GM21619 (cell line): ENCODE data around the gene ZNF503.

Experiments
- ATAC-seq: cut with Tn5 transposase; IDR thresholded peaks from one replicate; pipeline ENCODE4 v1.9.1; 2021; ENCODE audit not compliant: unreplicated experiment

ZNF503 gene

GRCh38 chr10:75407224-75407712 lies 5.7 kb upstream of the ZNF503 start:
- ATAC-seq, result no peak

DNA sequence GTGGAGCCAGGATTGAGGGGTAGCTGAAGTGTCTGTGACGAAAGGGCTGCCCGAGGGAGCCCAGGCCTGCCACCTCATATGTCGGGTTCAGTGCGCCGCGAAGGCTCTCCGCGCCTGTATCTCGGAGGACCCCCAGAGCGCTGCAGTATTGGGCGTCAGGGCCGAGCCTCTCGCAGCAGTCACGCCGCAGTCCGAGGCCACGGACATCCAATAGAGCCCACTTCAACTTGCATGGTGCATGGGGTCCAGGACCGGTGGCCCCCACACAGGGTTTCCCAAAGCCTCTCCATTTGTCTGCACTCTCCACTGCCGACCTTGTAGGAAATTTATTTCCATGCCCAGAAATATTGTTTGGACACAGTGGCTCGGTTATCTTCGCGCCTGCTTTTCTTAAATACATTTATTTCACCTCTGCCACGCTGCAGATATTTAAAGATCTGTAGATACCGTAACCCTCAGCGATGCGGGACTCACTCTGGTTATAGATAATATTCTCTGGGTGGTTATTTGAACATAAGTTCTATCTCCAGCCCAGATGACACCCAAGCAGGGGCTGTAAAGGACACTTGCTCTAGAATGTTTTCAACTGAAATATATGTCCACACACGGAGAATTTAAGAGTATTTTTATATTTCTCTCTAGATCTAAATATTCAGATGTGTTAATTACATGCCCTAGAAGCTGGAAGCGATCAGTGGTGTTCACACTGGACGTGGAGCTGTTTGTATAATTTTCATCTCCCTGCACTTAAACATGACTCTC lies 5.1 kb upstream of the ZNF503 start:
- no peak for ATAC-seq

DNA sequence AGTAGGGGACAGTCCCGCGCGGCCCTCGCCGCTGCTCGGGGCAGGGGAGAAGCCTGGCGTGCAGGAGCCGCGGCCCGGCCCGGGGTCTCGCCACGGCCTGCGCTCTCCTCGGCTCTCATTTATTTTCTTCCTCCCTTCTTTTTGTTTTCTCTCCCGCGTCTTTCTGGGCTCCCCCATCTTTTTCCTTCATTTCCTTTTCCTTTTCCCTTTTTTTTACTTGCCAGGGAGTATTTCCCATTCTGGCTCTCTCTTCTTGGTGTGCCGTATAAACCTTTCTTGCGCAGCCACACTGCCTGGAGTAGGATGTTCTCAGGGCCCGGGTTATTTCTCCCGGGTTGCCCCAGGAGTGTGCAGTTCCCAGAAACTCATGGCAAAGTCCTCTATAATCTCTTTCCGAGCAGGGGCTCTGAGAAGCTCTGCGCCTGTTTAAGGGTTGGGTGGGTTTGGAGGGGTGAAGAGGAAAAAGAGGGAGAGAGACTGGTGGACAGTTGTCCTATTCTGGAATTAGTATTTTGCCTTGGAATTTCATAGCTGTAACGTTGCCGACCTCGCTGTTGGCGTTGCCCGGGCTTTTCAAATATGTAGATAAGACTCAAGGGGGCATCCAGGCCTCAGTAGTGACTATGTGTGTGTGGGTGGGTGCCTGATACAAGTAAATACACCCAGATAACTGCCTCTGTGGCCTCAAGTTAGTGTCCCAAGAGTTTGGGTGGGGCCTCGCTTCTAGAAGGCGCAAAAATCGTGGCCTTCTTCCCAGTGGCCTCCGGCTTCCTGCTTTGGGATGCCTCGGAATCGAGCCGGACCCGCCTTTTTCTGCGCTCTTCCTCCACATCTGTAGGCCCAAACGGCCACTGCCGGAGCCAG lies 4.3 kb upstream of the ZNF503 start:
- no peak for ATAC-seq

GRCh38 chr10:75404815-75405597 lies 3.4 kb upstream of the ZNF503 start:
- no peak for ATAC-seq

DNA sequence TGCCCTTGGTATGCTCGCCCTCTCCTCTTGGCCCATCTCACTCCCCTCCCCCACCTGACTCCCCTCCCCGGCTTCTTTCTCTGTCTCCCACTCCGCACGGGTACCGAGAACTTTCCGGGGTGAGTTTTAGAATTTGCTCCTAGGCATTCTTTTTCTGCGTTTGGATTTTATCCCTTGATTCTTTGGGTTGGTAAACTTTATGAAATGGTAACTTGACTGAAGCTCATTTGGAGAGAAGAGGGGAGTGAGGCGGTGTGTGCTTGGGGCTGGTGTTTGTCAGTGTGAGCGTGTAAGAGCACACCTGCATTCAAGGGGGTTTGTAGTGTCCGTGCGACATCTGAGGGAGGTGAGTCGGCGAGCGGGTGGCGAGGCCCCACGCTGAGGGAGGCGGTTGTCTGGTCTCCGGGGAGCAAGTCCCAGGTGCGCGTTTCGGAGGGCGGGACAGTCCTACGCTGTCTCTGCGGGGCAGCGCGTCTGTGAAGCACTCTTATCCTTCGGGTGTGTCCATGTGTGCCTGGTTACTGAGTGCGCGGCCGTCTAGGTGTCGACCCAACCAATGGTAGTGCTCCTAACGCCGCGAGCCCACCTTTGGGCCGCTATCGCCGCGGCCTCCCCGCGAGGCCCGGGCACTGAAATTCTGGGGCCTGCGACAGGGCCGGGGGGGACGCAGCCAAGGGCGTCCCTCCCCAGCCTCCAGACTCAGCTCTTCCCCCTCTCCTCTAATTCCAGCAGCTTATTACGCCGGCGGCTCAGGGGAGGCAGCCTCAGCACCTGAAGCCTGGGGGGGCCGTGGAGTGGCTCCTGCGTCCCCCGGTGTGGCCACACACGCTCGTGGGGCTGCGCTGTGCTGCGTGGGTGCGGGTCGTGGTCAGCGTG lies 2.6 kb upstream of the ZNF503 start:
- ATAC-seq, result no peak

GRCh38 chr10:75403144-75403938 lies 1.8 kb upstream of the ZNF503 start:
- ATAC-seq, result no peak

DNA sequence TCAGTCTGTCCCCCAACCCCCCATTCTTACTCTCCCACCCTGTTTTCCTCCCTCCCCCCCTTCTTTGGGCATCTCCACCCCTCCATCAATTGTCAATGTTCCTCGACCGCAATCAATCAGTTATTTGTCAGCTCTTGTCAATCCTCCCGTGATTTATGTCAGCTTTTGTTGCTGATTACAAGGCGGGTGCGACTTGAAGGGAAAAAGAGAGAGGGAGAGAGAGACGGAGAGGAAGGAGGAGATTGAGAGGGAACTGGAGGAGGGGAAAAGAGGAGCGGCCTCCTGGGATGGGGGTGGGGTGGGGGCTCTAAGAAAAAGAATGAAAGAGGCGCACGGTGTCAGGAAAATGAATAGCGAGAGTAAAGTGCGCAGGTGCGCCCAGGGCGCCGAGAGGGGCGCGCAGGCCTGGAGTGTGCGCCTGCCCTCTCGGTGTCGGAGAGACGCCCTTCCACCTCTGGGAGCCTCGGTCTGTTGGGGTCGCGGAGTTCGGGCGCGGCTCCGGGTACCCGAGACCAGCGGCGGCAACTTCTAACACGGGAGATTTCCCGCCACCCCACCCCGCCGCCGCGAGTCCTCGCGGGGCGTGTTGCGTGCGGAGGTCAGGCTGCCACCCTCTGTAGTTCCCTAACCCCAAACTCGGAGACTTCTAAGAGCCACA lies 1.1 kb upstream of the ZNF503 start:
- no peak for ATAC-seq

DNA sequence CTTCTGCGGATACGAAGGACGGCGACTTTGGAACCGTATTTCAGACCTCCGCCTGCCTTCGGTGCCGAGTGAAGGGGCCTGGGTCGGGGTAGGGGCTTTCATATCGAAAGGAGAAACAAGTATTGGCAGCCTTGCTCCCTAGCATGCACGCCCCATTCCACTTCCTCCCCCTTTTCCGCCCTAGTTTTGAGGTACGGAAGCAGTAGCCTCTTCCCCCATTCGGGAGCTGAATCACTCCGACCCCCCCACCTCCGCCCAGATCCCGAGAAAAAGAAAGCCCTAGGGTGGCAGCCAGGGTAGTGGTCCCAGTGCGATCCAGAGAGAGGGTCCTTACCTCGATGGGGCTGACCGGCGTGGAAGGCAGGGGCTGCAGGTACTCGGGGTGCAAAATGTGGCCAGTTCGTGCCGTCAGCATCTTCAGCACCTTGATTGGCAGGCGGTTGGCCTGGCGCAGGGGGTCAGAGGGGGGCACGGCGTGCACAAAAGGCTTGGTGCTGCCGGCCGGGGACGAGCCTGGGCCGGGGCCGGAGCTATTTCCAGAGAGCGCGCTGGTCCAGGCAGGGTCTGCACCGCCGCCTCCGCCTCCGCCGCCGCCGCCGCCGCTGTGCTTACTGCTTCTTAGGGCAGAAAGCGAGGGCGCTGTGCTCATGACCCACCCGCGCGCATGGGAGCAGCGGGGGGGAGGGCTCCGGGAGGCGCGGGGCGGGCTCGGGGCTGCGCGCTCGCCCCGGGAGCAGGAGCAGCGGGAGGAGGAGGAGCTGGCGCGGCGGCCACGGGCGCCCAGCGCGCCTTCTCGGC lies 594 bp downstream of the ZNF503 start:
- ATAC-seq, result no peak

- ATAC-seq, result no peak
Observed at GRCh38 chr10:75400163-75400770, 1.3 kb downstream of the ZNF503 start.

- ATAC-seq, result no peak
Observed at GRCh38 chr10:75399461-75400162, 2.0 kb downstream of the ZNF503 start.

GRCh38 chr10:75398692-75399460 lies 2.7 kb downstream of the ZNF503 start:
- ATAC-seq, result no peak

DNA sequence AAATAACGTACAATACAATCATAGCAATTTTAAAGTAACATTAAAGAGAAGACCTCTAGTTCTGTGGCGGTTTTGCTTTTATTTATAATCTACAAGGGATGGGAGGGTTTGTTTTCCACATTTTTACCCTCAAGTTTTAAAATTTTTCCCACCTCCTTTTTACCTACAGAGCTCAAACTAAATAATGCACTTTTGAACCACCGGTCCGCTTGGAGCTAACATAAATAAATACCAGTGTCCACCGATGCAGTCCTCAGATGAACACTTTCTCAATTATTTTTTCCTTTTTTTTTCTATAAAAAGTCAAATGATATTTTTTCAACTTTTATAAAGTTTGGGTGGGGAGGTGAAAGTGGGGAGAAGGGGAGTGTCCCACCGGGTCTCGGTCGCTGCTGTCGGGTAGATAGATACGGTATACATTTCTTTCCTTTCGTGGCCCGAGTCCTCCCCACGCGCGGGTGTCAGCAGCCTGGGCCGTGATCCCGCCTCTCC lies 3.3 kb downstream of the ZNF503 start:
- ATAC-seq, result no peak

DNA sequence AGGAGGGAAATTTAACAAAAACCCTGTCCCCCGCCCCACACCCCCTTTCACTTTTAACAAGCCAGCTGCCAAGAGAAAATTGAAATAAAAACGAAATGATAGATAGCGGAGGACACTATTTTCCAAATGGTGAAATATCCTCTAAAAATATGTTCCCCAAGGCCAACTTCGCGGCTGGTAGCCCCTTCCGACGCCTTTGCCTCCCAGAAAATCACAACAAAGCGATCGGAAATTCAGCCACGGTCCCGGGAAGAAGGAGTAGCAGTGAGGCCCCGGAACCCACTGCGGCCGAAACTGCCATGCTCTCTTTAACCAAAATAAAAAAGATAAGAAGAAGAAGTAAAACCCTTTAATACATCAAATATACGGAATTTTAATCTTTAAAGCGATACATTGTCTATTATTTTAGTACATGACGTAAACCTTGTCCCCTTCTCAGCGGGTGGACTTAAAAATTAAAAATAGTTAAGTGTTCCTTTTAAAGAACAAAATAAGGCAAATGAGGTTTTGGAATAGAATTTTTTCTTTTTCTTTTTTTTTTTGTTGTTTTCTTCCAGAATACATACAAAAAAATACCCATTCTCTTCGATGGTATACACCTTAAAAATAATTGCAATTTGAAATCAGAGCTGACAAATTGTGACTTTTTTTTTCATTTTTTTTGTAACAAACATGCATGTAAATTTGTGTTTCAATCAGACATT lies 3.9 kb downstream of the ZNF503 start:
- ATAC-seq, result no peak

DNA sequence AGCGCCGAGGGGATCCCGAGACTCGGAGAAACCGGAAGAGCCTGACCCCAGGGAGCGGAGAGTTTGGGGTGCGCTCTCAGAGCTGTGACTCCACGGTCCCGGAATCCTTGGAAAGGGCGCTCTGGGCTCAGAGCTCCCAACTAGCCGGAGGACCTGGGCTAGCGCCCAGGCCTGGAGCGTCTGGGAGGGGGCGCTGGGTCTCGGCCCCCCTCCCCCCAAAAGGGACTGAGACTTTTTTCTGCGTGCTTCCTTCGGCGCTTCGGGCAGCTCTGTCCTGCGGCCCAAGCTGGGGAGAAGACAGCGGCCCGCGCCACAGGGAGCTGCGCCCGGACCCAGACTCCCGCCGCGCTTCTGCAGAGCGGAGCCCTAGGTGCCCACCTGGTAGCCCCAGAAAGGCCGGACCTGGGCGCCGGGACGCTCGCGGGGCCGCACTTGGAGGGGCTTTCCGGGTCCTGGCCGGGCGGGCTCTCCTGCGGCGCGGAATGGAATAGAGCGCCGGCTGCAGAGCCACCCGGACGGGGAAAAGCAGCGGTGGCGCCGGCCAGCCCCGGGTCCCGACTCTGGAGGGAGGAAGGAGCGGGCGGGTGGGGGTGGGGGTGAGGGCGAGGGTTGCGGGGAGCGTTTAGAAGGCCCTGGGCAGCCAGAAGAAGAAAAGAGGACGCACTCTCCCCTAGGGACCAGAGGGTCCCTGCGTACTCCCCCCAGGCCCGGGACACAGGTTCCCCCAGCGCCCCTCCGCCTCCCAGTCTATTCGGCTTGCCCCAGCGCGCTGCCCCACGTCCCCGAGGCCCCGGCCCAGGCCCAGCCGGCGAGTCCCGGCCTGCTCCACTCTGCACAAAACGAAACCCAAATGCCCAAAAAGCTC lies 4.7 kb downstream of the ZNF503 start:
- ATAC-seq, result no peak
